Endodermal cell (in vitro differentiated cells): ENCODE results near the gene DBP. TPM values are rescaled to one million over a fixed set of nuclear protein-coding genes. Genes with fewer than 3 reads are reported as not detected.

ENCODE experiments used
- DNase-seq: peaks from one replicate; pipeline ENCODE4 v3.0.0-alpha.2; 2017
- H3K27ac ChIP-seq: 2 replicates; pipeline ENCODE4 v1.5.1; 2013; ENCODE audit warnings: mild to moderate bottlenecking, low read depth, low read length, moderate library complexity
- H3K27me3 ChIP-seq: 2 replicates; pipeline ENCODE4 v1.6.1; 2013; ENCODE audit warnings: mild to moderate bottlenecking, low read length, moderate library complexity; ENCODE audit not compliant: insufficient read depth, control insufficient read depth, poor library complexity, severe bottlenecking
- H3K36me3 ChIP-seq: 2 replicates; pipeline ENCODE4 v1.7.0; 2013; ENCODE audit warnings: mild to moderate bottlenecking, low read length, moderate library complexity; ENCODE audit not compliant: control insufficient read depth, insufficient read depth
- H3K4me1 ChIP-seq: one replicate; pipeline ENCODE4 v1.7.0; 2013; ENCODE audit warnings: low read length; ENCODE audit not compliant: control insufficient read depth, insufficient read depth
- H3K4me3 ChIP-seq: 2 replicates; pipeline ENCODE4 v1.5.1; 2013; ENCODE audit warnings: mild to moderate bottlenecking, low read length, moderate library complexity
- H3K9ac ChIP-seq: 2 replicates; pipeline ENCODE4 v1.6.1; 2013; ENCODE audit warnings: mild to moderate bottlenecking, low read length, moderate library complexity; ENCODE audit not compliant: poor library complexity, severe bottlenecking; ENCODE audit errors: extremely low read depth
- H3K9me3 ChIP-seq: 2 replicates; pipeline ENCODE4 v1.6.1; 2013; ENCODE audit warnings: mild to moderate bottlenecking, low read length, moderate library complexity; ENCODE audit not compliant: control insufficient read depth
- H3K27ac Mint-ChIP-seq: 2 replicates; pipeline ENCODE4 v1.8.0; 2020; ENCODE audit warnings: mixed read lengths
- H3K27me3 Mint-ChIP-seq: 2 replicates; pipeline ENCODE4 v1.8.0; 2021; ENCODE audit warnings: mild to moderate bottlenecking, mixed read lengths; ENCODE audit not compliant: insufficient read depth
- H3K36me3 Mint-ChIP-seq: 2 replicates; pipeline ENCODE4 v1.8.0; 2020; ENCODE audit warnings: low read depth, mixed read lengths
- H3K4me1 Mint-ChIP-seq: 2 replicates; pipeline ENCODE4 v1.8.0; 2020; ENCODE audit warnings: mixed read lengths
- H3K4me3 Mint-ChIP-seq: 2 replicates; pipeline ENCODE4 v1.8.0; 2020; ENCODE audit warnings: mild to moderate bottlenecking, moderate library complexity, mixed read lengths
- H3K9me3 Mint-ChIP-seq: 2 replicates; pipeline ENCODE4 v1.8.0; 2020; ENCODE audit warnings: mild to moderate bottlenecking, mixed read lengths
- CTCF ChIP-seq: fragments of 200-600 bp; sonication (generic); conservative IDR thresholded peaks from 2 replicates; pipeline ENCODE4 v1.5.0; 2021; ENCODE audit warnings: antibody characterized with exemption, mild to moderate bottlenecking
- whole genome bisulfite sequencing, 2 experiments: methylation state at CpG; one replicate each; pipeline versions ENCODE4 v1.1.5 to v1.1.7; 2013; ENCODE audit warnings: missing lambda C conversion rate in 2 of 2, mixed read lengths in 1 of 2; ENCODE audit not compliant: insufficient coverage in 1 of 2, insufficient read length in 1 of 2; 5-methylcytosine and 5-hydroxymethylcytosine counted together
- total RNA-seq, 2 donors: library from RNA; stranded (reverse); fragmentation: NEBNext Ultra II Directional in 1 of 2; extraction: Animal tissue kit (Norgen Biotek cat#: 25700) in 1 of 2; gene quantifications; 2 replicates in 1 of 2; 3 replicates in 1 of 2; pipeline ENCODE4 v1.2.1, GENCODE V29; 2021

DBP gene
- total RNA-seq, 2 donors from 2014 or later, result 5.3 to 13.1 TPM

GRCh38 chr19:48603001-48603400 is 34.2 kb downstream of the DBP start:
- no peaks in the 10 kb centered on the region for H3K36me3 ChIP-seq
- no peak for TF ChIP-seq CTCF
- H3K27ac ChIP-seq, result no peak overlapping the region
- Mint-ChIP-seq H3K27ac (no peak overlapping the region), H3K4me1 (no peaks in the 10 kb centered on the region), H3K9me3 (no peaks in the 10 kb centered on the region), H3K36me3 (no peaks in the 10 kb centered on the region), H3K4me3 (no peak overlapping the region), H3K27me3 (peaks cover 3% of the 10 kb centered on the region)
- 91 to 94% methylated on average over 6 to 8 of the region's 9 CpGs for WGBS, 2 experiments
- no peaks in the 10 kb centered on the region for H3K27me3 ChIP-seq
- no peak overlapping the region for H3K4me3 ChIP-seq
- no peaks in the 10 kb centered on the region for H3K9me3 ChIP-seq
- no peak for DNase-seq
- H3K4me1 ChIP-seq, result no peaks in the 10 kb centered on the region
- no peak overlapping the region for H3K9ac ChIP-seq

- WGBS, 2 experiments, result 88 to 91% methylated on average over 6 to 18 of the region's 21 CpGs
- H3K4me3 ChIP-seq, result no peak overlapping the region
- H3K27me3 ChIP-seq, result no peaks in the 10 kb centered on the region
- no peaks in the 10 kb centered on the region for H3K36me3 Mint-ChIP-seq
- H3K27me3 Mint-ChIP-seq, result peaks cover 3% of the 10 kb centered on the region
- no peaks in the 10 kb centered on the region for H3K36me3 ChIP-seq
- no peak for TF ChIP-seq CTCF
- H3K4me1 Mint-ChIP-seq, result no peaks in the 10 kb centered on the region
- no peak overlapping the region for H3K27ac Mint-ChIP-seq
- H3K27ac ChIP-seq, result no peak overlapping the region
- H3K9me3 Mint-ChIP-seq, result no peaks in the 10 kb centered on the region
- H3K9ac ChIP-seq, result no peak overlapping the region
- DNase-seq, result no peak
- H3K4me1 ChIP-seq, result no peaks in the 10 kb centered on the region
- H3K4me3 Mint-ChIP-seq, result no peak overlapping the region
- H3K9me3 ChIP-seq, result no peaks in the 10 kb centered on the region
These were observed 36.3 kb downstream of the DBP start for GRCh38 chr19:48600679-48601417.

GRCh38 chr19:48598996-48599700 is 38.0 kb downstream of the DBP start:
- no peak overlapping the region for H3K4me3 ChIP-seq
- Mint-ChIP-seq H3K9me3 (no peaks in the 10 kb centered on the region), H3K36me3 (no peaks in the 10 kb centered on the region), H3K4me1 (no peaks in the 10 kb centered on the region), H3K4me3 (no peak overlapping the region), H3K27ac (no peak overlapping the region), H3K27me3 (peaks cover 3% of the 10 kb centered on the region)
- no peaks in the 10 kb centered on the region for H3K27me3 ChIP-seq
- TF ChIP-seq CTCF, result no peak
- H3K36me3 ChIP-seq, result no peaks in the 10 kb centered on the region
- H3K9me3 ChIP-seq, result no peaks in the 10 kb centered on the region
- H3K27ac ChIP-seq, result no peak overlapping the region
- no peaks in the 10 kb centered on the region for H3K4me1 ChIP-seq
- no peak overlapping the region for H3K9ac ChIP-seq
- DNase-seq, result no peak
- WGBS, 2 experiments, result 84 to 86% methylated on average over 10 to 30 of the region's 30 CpGs
